ENCODE measurements around the gene EML1. TPM values are rescaled to one million over a fixed set of nuclear protein-coding genes. Genes with fewer than 3 reads are reported as not detected.

Gene EML1
- total and polyA plus RNA-seq, 2 experiments from 2014 or later: 16.6 to 16.9 TPM

DNA sequence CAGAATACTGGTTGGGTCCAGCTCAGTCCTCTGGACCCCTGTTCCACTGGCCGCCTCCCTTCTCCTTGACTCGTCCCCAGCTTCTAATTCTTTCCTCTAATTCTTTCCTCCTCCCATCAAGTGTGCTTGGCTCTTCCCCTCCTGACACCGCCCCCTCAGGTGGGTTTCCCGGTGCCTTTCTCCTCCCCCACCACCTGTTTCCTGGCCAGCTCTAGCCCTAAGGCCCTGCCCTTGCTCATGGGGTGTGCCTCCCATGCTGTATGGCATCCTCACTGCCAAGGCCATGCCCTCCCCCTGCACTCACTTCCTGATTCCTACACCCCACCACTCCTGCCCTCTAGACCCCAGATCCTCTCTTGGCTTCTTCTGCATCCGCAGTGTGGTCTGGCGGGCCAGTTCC is 12.1 kb upstream of the EML1 start:
- H3K4me3 ChIP-seq: no peak overlapping the region
- H3K9me3 ChIP-seq (ENCODE audit: low read depth): no peaks in the 10 kb centered on the region
- H3K4me1 ChIP-seq (ENCODE audit: low read depth): no peaks in the 10 kb centered on the region
- no peaks in the 10 kb centered on the region for H3K36me3 ChIP-seq
- no peak for DNase-seq (ENCODE audit: low read depth in 1 of 2, low spot score in 1 of 2)
- peaks cover 68% of the 10 kb centered on the region for H3K27me3 ChIP-seq
- H3K27ac ChIP-seq: no peak overlapping the region
- TF ChIP-seq, protein P1, sequence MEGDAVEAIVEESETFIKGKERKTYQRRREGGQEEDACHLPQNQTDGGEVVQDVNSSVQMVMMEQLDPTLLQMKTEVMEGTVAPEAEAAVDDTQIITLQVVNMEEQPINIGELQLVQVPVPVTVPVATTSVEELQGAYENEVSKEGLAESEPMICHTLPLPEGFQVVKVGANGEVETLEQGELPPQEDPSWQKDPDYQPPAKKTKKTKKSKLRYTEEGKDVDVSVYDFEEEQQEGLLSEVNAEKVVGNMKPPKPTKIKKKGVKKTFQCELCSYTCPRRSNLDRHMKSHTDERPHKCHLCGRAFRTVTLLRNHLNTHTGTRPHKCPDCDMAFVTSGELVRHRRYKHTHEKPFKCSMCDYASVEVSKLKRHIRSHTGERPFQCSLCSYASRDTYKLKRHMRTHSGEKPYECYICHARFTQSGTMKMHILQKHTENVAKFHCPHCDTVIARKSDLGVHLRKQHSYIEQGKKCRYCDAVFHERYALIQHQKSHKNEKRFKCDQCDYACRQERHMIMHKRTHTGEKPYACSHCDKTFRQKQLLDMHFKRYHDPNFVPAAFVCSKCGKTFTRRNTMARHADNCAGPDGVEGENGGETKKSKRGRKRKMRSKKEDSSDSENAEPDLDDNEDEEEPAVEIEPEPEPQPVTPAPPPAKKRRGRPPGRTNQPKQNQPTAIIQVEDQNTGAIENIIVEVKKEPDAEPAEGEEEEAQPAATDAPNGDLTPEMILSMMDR (IDR thresholded peaks at IDR 0.05; ENCODE audit: low read depth, low read length): no peak

DNA sequence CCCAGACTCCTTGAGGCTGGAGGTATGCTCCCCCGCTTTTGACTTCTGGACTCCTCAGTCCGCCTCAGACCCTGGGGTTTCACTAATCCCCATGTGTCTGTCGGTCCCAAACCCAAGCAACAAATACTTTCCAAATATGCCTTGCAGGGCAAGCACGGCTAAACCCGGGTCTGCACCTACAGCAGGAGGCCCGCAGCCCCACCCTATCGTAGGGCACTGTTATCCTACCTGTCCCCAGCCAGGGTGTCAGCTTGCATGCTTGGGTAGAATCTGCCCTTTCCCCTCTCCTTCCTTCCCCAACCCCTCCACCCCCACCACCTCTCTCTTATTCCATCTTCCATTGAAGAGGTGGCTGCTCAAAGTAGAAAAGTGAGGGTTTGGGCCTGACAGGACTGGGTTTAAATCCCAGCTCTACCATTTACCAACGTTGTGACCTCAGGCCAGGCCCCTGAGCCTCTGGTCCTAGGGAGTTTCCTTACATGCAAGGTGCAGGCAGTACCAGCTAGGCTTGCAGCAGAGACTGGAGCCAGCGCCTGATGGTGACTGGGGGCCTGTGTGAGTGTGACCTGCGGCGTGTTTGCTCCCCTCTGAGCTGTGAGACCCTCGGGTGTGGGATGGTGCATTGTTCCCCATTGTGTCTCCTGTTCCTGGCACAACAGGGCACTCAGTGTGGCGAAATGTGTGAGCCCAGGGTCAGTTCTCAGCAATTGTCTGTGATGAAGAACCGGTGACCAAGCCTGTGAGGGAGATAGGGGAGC is 11.2 kb upstream of the EML1 start:
- Histone ChIP-seq H3K27me3 (peaks cover 66% of the 10 kb centered on the region), H3K4me3 (no peak overlapping the region), H3K4me1 (ENCODE audit: low read depth) (no peaks in the 10 kb centered on the region), H3K9me3 (ENCODE audit: low read depth) (no peaks in the 10 kb centered on the region), H3K27ac (no peak overlapping the region), H3K36me3 (no peaks in the 10 kb centered on the region)
- no peak for DNase-seq (ENCODE audit: low read depth in 1 of 2, low spot score in 1 of 2)
- TF ChIP-seq, protein P1 (IDR thresholded peaks at IDR 0.05; ENCODE audit: low read depth, low read length): no peak

DNA sequence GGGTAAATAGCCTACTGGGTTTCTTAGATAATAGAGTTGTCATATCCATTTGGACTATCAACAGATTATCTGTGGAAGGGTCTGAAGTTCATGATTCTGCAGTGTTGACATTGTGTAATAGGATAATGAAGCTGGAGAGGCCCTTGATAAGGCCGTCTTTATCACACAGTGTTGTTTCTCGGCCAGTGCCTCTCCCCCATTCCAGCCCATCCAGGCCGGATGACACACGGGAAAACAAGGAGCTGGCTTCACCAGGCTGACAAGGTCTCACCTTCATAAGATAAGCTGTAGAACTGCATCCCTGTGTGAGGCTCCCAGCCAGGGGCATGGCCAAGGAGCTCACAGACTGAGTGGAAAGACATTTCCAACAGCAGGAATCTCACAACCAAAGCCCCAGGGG is 8.7 kb upstream of the EML1 start:
- no peaks in the 10 kb centered on the region for H3K36me3 ChIP-seq
- H3K4me3 ChIP-seq: no peak overlapping the region
- H3K27me3 ChIP-seq: peaks cover 62% of the 10 kb centered on the region
- TF ChIP-seq, protein P1 (IDR thresholded peaks at IDR 0.05; ENCODE audit: low read depth, low read length): no peak
- H3K4me1 ChIP-seq (ENCODE audit: low read depth): no peaks in the 10 kb centered on the region
- no peak for DNase-seq (ENCODE audit: low read depth in 1 of 2, low spot score in 1 of 2)
- no peak overlapping the region for H3K27ac ChIP-seq
- no peaks in the 10 kb centered on the region for H3K9me3 ChIP-seq (ENCODE audit: low read depth)

DNA sequence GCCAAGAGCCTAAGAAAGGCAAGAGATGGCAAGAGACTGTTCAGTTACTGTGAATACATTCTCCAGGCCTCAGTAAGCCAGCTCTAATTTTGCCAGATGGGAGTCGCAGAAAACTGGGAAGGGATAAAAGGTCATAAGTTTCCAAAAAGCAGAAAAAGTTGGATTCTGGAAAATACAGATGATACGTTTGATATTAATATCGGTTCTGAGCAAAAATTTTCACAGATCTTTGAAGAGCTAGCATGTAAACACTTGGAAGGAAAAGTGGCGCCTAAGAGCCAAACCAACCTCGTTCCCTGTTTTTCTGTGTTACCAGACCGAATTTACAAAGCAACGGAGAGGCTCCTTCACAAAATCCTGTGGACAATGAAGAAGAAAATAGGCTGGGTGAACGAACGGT is 7.8 kb upstream of the EML1 start:
- no peak overlapping the region for H3K4me3 ChIP-seq
- no peak overlapping the region for H3K27ac ChIP-seq
- H3K9me3 ChIP-seq (ENCODE audit: low read depth): no peaks in the 10 kb centered on the region
- TF ChIP-seq, protein P1 (IDR thresholded peaks at IDR 0.05; ENCODE audit: low read depth, low read length): no peak
- H3K36me3 ChIP-seq: no peaks in the 10 kb centered on the region
- DNase-seq (ENCODE audit: low read depth in 1 of 2, low spot score in 1 of 2): no peak
- H3K4me1 ChIP-seq (ENCODE audit: low read depth): no peaks in the 10 kb centered on the region
- peaks cover 63% of the 10 kb centered on the region for H3K27me3 ChIP-seq

- no peaks in the 10 kb centered on the region for H3K9me3 ChIP-seq (ENCODE audit: low read depth)
Measured at GRCh38 chr14:99786511-99786989, 6.7 kb upstream of the EML1 start.

More at GRCh38 chr14:99786511-99786989, 6.7 kb upstream of the EML1 start:
- Histone ChIP-seq H3K4me1 (ENCODE audit: low read depth) (no peaks in the 10 kb centered on the region), H3K36me3 (no peaks in the 10 kb centered on the region), H3K4me3 (no peak overlapping the region), H3K27me3 (peaks cover 52% of the 10 kb centered on the region), H3K27ac (no peak overlapping the region)
- no peak for DNase-seq (ENCODE audit: low read depth in 1 of 2, low spot score in 1 of 2)
- TF ChIP-seq, protein P1 (IDR thresholded peaks at IDR 0.05; ENCODE audit: low read depth, low read length): no peak
